Measurements from ENCODE around the gene EDIL3. TPM values are rescaled to one million over a fixed set of nuclear protein-coding genes. Genes with fewer than 3 reads are reported as not detected.

EDIL3 gene
- total and polyA plus RNA-seq, 2 donors (not counting 1 experiment from before 2014, with no cell fraction given), result 12.1 to 149 TPM

DNA sequence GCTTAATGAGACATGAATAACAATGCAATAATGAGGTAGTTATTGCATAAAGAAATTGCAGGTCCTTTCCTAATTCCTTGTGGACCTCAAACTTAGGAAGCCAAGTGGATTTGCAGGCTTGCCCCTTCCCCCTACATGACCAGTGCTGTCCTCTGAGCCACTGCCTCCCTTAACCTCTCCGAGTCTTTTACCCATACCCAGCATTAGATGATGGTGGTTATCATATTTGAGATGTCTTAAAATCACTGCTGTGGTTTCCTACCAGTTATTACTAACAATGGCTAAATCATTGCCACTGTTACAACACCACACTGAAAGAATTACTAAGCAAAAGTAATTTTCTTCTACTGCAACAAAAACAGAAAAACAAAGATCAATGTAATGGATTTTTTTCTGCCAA lies 170.8 kb downstream of the EDIL3 start:
- no peaks in the 10 kb centered on the region for H3K79me2 ChIP-seq (ENCODE audit: control insufficient read depth, insufficient read depth, low read length)
- no peak overlapping the region for H2AFZ ChIP-seq (ENCODE audit: low read length)
- no peaks in the 10 kb centered on the region for H3K36me3 ChIP-seq (ENCODE audit: control insufficient read depth, insufficient read depth, low read length)
- no peak for TF ChIP-seq EZH2 (IDR thresholded peaks at IDR 0.05; ENCODE audit: low read length, missing control alignments)
- TF ChIP-seq, protein P1, sequence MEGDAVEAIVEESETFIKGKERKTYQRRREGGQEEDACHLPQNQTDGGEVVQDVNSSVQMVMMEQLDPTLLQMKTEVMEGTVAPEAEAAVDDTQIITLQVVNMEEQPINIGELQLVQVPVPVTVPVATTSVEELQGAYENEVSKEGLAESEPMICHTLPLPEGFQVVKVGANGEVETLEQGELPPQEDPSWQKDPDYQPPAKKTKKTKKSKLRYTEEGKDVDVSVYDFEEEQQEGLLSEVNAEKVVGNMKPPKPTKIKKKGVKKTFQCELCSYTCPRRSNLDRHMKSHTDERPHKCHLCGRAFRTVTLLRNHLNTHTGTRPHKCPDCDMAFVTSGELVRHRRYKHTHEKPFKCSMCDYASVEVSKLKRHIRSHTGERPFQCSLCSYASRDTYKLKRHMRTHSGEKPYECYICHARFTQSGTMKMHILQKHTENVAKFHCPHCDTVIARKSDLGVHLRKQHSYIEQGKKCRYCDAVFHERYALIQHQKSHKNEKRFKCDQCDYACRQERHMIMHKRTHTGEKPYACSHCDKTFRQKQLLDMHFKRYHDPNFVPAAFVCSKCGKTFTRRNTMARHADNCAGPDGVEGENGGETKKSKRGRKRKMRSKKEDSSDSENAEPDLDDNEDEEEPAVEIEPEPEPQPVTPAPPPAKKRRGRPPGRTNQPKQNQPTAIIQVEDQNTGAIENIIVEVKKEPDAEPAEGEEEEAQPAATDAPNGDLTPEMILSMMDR (conservative IDR thresholded peaks at IDR 0.05 in 1 of 2, IDR thresholded peaks at IDR 0.05 in 1 of 2; ENCODE audit: low read depth in 1 of 2, low read length in 2 of 2), result no peak
- no peaks in the 10 kb centered on the region for H3K27me3 ChIP-seq (ENCODE audit: control insufficient read depth, insufficient read depth, low read length)
- no peak overlapping the region for H3K4me2 ChIP-seq (ENCODE audit: extremely low read depth, insufficient read depth, low read length)
- no peak overlapping the region for H3K9ac ChIP-seq (ENCODE audit: insufficient read depth, low read length)
- H3K9me3 ChIP-seq (ENCODE audit: control insufficient read depth, insufficient read depth, low read depth, low read length), result no peaks in the 10 kb centered on the region
- H4K20me1 ChIP-seq (ENCODE audit: control insufficient read depth, extremely low read depth, insufficient read depth, low read length), result no peaks in the 10 kb centered on the region
- no peak overlapping the region for H3K4me3 ChIP-seq (replicated peaks in 1 of 4; ENCODE audit: control extremely low read depth in 1 of 4, insufficient read depth in 1 of 4, low read depth in 3 of 4, low read length in 4 of 4)
- no peaks in the 10 kb centered on the region for H3K4me1 ChIP-seq (ENCODE audit: control insufficient read depth, extremely low read depth, insufficient read depth, low read length)
- no peak overlapping the region for H3K27ac ChIP-seq (ENCODE audit: insufficient read depth, low read length)
- DNase-seq (ENCODE audit: low read depth in 2 of 2), result peak in 1 of 2 donors; percentile 14

DNA sequence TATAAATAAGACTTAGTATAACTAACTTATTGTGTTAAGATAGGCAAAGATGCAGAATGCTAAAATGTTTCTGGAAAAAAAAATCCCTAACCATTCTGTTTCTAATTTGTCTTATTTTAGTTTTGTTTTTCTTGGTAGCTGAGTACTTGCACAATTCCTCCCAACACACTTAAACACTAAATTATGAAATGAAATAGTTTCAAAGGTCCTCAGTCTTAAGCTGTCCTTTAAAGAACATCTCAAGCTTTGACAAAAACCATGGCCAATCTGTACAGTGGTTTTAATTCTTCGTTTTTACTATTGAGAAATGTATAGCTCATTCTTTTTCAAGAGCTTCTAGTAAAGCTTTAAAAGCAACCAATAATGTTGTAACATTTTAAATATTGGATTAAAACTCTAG lies 171.5 kb downstream of the EDIL3 start:
- no peak overlapping the region for H3K27ac ChIP-seq (ENCODE audit: insufficient read depth, low read length)
- H3K79me2 ChIP-seq (ENCODE audit: control insufficient read depth, insufficient read depth, low read length), result no peaks in the 10 kb centered on the region
- H3K9me3 ChIP-seq (ENCODE audit: control insufficient read depth, insufficient read depth, low read depth, low read length), result no peaks in the 10 kb centered on the region
- no peak overlapping the region for H3K9ac ChIP-seq (ENCODE audit: insufficient read depth, low read length)
- no peaks in the 10 kb centered on the region for H3K4me1 ChIP-seq (ENCODE audit: control insufficient read depth, extremely low read depth, insufficient read depth, low read length)
- no peak overlapping the region for H2AFZ ChIP-seq (ENCODE audit: low read length)
- H3K27me3 ChIP-seq (ENCODE audit: control insufficient read depth, insufficient read depth, low read length), result no peaks in the 10 kb centered on the region
- no peak for DNase-seq (ENCODE audit: low read depth in 2 of 2)
- no peaks in the 10 kb centered on the region for H4K20me1 ChIP-seq (ENCODE audit: control insufficient read depth, extremely low read depth, insufficient read depth, low read length)
- no peak overlapping the region for H3K4me2 ChIP-seq (ENCODE audit: extremely low read depth, insufficient read depth, low read length)
- TF ChIP-seq EZH2 (IDR thresholded peaks at IDR 0.05; ENCODE audit: low read length, missing control alignments), result no peak
- TF ChIP-seq, protein P1 (conservative IDR thresholded peaks at IDR 0.05 in 1 of 2, IDR thresholded peaks at IDR 0.05 in 1 of 2; ENCODE audit: low read depth in 1 of 2, low read length in 2 of 2), result no peak
- H3K4me3 ChIP-seq (replicated peaks in 1 of 4; ENCODE audit: control extremely low read depth in 1 of 4, insufficient read depth in 1 of 4, low read depth in 3 of 4, low read length in 4 of 4), result no peak overlapping the region
- no peaks in the 10 kb centered on the region for H3K36me3 ChIP-seq (ENCODE audit: control insufficient read depth, insufficient read depth, low read length)

GRCh38 chr5:84204772-84205171 lies 179.9 kb downstream of the EDIL3 start:
- TF ChIP-seq EZH2 (IDR thresholded peaks at IDR 0.05; ENCODE audit: low read length, missing control alignments), result no peak
- TF ChIP-seq, protein P1 (conservative IDR thresholded peaks at IDR 0.05 in 1 of 2, IDR thresholded peaks at IDR 0.05 in 1 of 2; ENCODE audit: low read depth in 1 of 2, low read length in 2 of 2), result no peak
- H3K4me3 ChIP-seq (replicated peaks in 1 of 4; ENCODE audit: control extremely low read depth in 1 of 4, insufficient read depth in 1 of 4, low read depth in 3 of 4, low read length in 4 of 4), result no peak overlapping the region
- H3K27me3 ChIP-seq (ENCODE audit: control insufficient read depth, insufficient read depth, low read length), result no peaks in the 10 kb centered on the region
- H3K27ac ChIP-seq (ENCODE audit: insufficient read depth, low read length), result no peak overlapping the region
- no peak for DNase-seq (ENCODE audit: low read depth in 2 of 2)
- H3K9ac ChIP-seq (ENCODE audit: insufficient read depth, low read length), result no peak overlapping the region
- H3K4me2 ChIP-seq (ENCODE audit: extremely low read depth, insufficient read depth, low read length), result no peak overlapping the region
- H4K20me1 ChIP-seq (ENCODE audit: control insufficient read depth, extremely low read depth, insufficient read depth, low read length), result no peaks in the 10 kb centered on the region
- no peaks in the 10 kb centered on the region for H3K36me3 ChIP-seq (ENCODE audit: control insufficient read depth, insufficient read depth, low read length)
- no peak overlapping the region for H2AFZ ChIP-seq (ENCODE audit: low read length)
- H3K9me3 ChIP-seq (ENCODE audit: control insufficient read depth, insufficient read depth, low read depth, low read length), result no peaks in the 10 kb centered on the region
- no peaks in the 10 kb centered on the region for H3K4me1 ChIP-seq (ENCODE audit: control insufficient read depth, extremely low read depth, insufficient read depth, low read length)
- H3K79me2 ChIP-seq (ENCODE audit: control insufficient read depth, insufficient read depth, low read length), result no peaks in the 10 kb centered on the region

Data from fibroblast of lung (primary cell).